H1 (cell line): ENCODE results near the gene REG1B. TPM values are rescaled to one million over a fixed set of nuclear protein-coding genes. Genes with fewer than 3 reads are reported as not detected.

Experiments
- CTCF ChIA-PET: fragments of 300-600 bp; sonication (Branson Sonifier 250); formaldehyde crosslinking; loops from one replicate; lab custom pipeline; 2021; ENCODE audit not compliant: partially characterized antibody; lab: Charles Lee
- POLR2A ChIA-PET: fragments of 300-600 bp; sonication (Branson Sonifier 250); formaldehyde crosslinking; loops from one replicate; lab custom pipeline; 2021; ENCODE audit warnings: inconsistent platforms; ENCODE audit not compliant: partially characterized antibody; lab: Charles Lee
- DNase-seq, 2 experiments: peaks; one replicate each; pipeline versions ENCODE4 v3.0.0 to v3.0.0-alpha.2; 2010 to 2022; ENCODE audit warnings: low spot score in 2 of 2, low read depth in 1 of 2, mixed read lengths in 1 of 2
- FAIRE-seq: peaks from 2 replicates; lab custom pipeline; 2011; peaks lifted over from hg19 to GRCh38; lab: Jason Lieb, UNC
- H2AFZ ChIP-seq: 2 replicates; pipeline ENCODE4 v1.8.1; 2012; ENCODE audit warnings: low read length, inconsistent platforms
- H2AK5ac ChIP-seq: 2 replicates; pipeline ENCODE4 v1.6.1; 2013; ENCODE audit warnings: low read depth, low read length
- H2BK120ac ChIP-seq: replicated peaks from 2 replicates; pipeline ENCODE3; 2013; ENCODE audit warnings: low read depth, low read length, inconsistent platforms
- H2BK12ac ChIP-seq: 2 replicates; pipeline ENCODE4 v1.6.1; 2013; ENCODE audit warnings: low read depth, low read length
- H2BK15ac ChIP-seq: 2 replicates; pipeline ENCODE4 v1.6.1; 2013; ENCODE audit warnings: low read length
- H2BK20ac ChIP-seq: 2 replicates; pipeline ENCODE4 v1.6.1; 2013; ENCODE audit warnings: low read length
- H2BK5ac ChIP-seq: 2 replicates; pipeline ENCODE4 v1.6.1; 2013; ENCODE audit warnings: low read depth, low read length
- H3K14ac ChIP-seq: 2 replicates; pipeline ENCODE4 v1.6.1; 2013; ENCODE audit warnings: inconsistent platforms; ENCODE audit not compliant: insufficient read length
- H3K18ac ChIP-seq: 2 replicates; pipeline ENCODE4 v1.6.1; 2013; ENCODE audit warnings: low read length; ENCODE audit errors: extremely low read depth
- H3K23ac ChIP-seq: 2 replicates; pipeline ENCODE4 v1.6.1; 2013; ENCODE audit warnings: inconsistent platforms; ENCODE audit not compliant: insufficient read length
- H3K23me2 ChIP-seq: 2 replicates; pipeline ENCODE4 v1.6.1; 2013; ENCODE audit warnings: low read depth, low read length
- H3K27ac ChIP-seq: 2 replicates; pipeline ENCODE4 v1.6.1; 2011; ENCODE audit warnings: low read depth, low read length, inconsistent platforms
- H3K27me3 ChIP-seq, 4 experiments: replicated peaks in 1 of 4; 1 replicate in 1 of 4; 2 replicates in 3 of 4; pipeline versions ENCODE4 v1.6.1 to v1.8.1; 2011 to 2013; ENCODE audit warnings: low read length in 3 of 4, mild to moderate bottlenecking in 3 of 4, inconsistent platforms in 2 of 4, mixed read lengths in 2 of 4, moderate library complexity in 1 of 4; ENCODE audit not compliant: control insufficient read depth in 3 of 4, insufficient read depth in 3 of 4; ENCODE audit errors: extremely low read depth in 1 of 4
- H3K36me3 ChIP-seq, 4 experiments: 2 replicates each; pipeline versions ENCODE4 v1.6.1 to v1.8.1; 2011 to 2013; ENCODE audit warnings: mild to moderate bottlenecking in 4 of 4, low read length in 3 of 4, moderate library complexity in 2 of 4, control low read depth in 1 of 4, inconsistent platforms in 1 of 4; ENCODE audit not compliant: insufficient read depth in 4 of 4, control insufficient read depth in 2 of 4
- H3K4ac ChIP-seq: replicated peaks from 2 replicates; pipeline ENCODE3; 2013; ENCODE audit warnings: low read length, low read depth, mixed read lengths, inconsistent platforms; ENCODE audit not compliant: insufficient read length
- H3K4me1 ChIP-seq, 4 experiments: replicated peaks in 1 of 4; 1 replicate in 1 of 4; 2 replicates in 3 of 4; pipeline versions ENCODE4 v1.6.1 to v1.8.1; 2011 to 2013; ENCODE audit warnings: low read length in 3 of 4, inconsistent platforms in 2 of 4, mixed read lengths in 1 of 4; ENCODE audit not compliant: insufficient read depth in 4 of 4, control insufficient read depth in 3 of 4
- H3K4me2 ChIP-seq, 2 experiments: 2 replicates each; pipeline versions ENCODE4 v1.6.1 to v1.8.1; 2011 to 2013; ENCODE audit warnings: low read depth in 2 of 2, low read length in 2 of 2, control low read depth in 1 of 2, inconsistent platforms in 1 of 2, mild to moderate bottlenecking in 1 of 2; ENCODE audit not compliant: insufficient read depth in 1 of 2
- H3K4me3 ChIP-seq, 4 experiments: fragments of 200-600, 300-600 bp in 1 of 4; sonication (generic), shearing (Covaris generic), sonication (Bioruptor Twin) in 1 of 4; 2 replicates each; pipeline versions ENCODE4 v1.5.1 to v1.8.1; 2011 to 2016; ENCODE audit warnings: low read length in 4 of 4, low read depth in 3 of 4, control low read depth in 2 of 4, inconsistent platforms in 2 of 4, mild to moderate bottlenecking in 2 of 4, mixed read lengths in 1 of 4, moderate library complexity in 1 of 4; ENCODE audit not compliant: insufficient read depth in 2 of 4; ENCODE audit errors: extremely low read depth in 1 of 4
- H3K56ac ChIP-seq: replicated peaks from 2 replicates; pipeline ENCODE3; 2013; ENCODE audit warnings: low read depth, mild to moderate bottlenecking, mixed read lengths, low read length, inconsistent platforms; ENCODE audit not compliant: insufficient read length
- H3K79me1 ChIP-seq: 2 replicates; pipeline ENCODE4 v1.6.1; 2013; ENCODE audit warnings: low read depth, low read length, control low read depth
- H3K79me2 ChIP-seq, 2 experiments: 2 replicates each; pipeline versions ENCODE4 v1.6.1 to v1.8.1; 2012 to 2013; ENCODE audit warnings: low read length in 2 of 2, mild to moderate bottlenecking in 2 of 2, inconsistent platforms in 1 of 2; ENCODE audit not compliant: insufficient read depth in 2 of 2, control insufficient read depth in 1 of 2
- H3K9ac ChIP-seq, 4 experiments: replicated peaks in 1 of 4; 1 replicate in 1 of 4; 2 replicates in 3 of 4; pipeline versions ENCODE4 v1.6.1 to v1.8.1; 2011 to 2013; ENCODE audit warnings: low read depth in 3 of 4, low read length in 3 of 4, control low read depth in 2 of 4, mild to moderate bottlenecking in 2 of 4, moderate library complexity in 2 of 4, inconsistent platforms in 1 of 4; ENCODE audit errors: extremely low read depth in 1 of 4
- H3K9me3 ChIP-seq, 2 experiments: 2 replicates each; pipeline versions ENCODE4 v1.6.1 to v1.8.1; 2012 to 2013; ENCODE audit warnings: mild to moderate bottlenecking in 2 of 2, moderate library complexity in 2 of 2, control low read depth in 1 of 2, inconsistent platforms in 1 of 2, low read depth in 1 of 2, low read length in 1 of 2, mixed read lengths in 1 of 2; ENCODE audit not compliant: insufficient read depth in 2 of 2
- H4K20me1 ChIP-seq, 2 experiments: replicated peaks in 1 of 2; 2 replicates each; pipeline versions ENCODE3 to v1.8.1; 2011 to 2013; ENCODE audit warnings: inconsistent platforms in 2 of 2, low read length in 2 of 2, mild to moderate bottlenecking in 1 of 2; ENCODE audit not compliant: insufficient read depth in 2 of 2, control insufficient read depth in 1 of 2
- H4K5ac ChIP-seq: 2 replicates; pipeline ENCODE4 v1.6.1; 2013; ENCODE audit warnings: low read length, low read depth, mixed read lengths, inconsistent platforms; ENCODE audit not compliant: insufficient read length
- H4K8ac ChIP-seq: 2 replicates; pipeline ENCODE4 v1.8.0; 2013; ENCODE audit warnings: mild to moderate bottlenecking, moderate library complexity, low read length, inconsistent platforms; ENCODE audit not compliant: insufficient read depth; ENCODE audit errors: extremely low read depth
- H4K91ac ChIP-seq: replicated peaks from 2 replicates; pipeline ENCODE3; 2013; ENCODE audit warnings: low read length, mixed read lengths, inconsistent platforms; ENCODE audit not compliant: insufficient read length
- ASH2L ChIP-seq: fragments of 200-600, 300-600 bp; sonication (generic); IDR thresholded peaks from one replicate; pipeline ENCODE4 v1.7.1; 2017; ENCODE audit warnings: low read length
- JUN ChIP-seq: IDR thresholded peaks from 2 replicates; pipeline ENCODE4 v1.6.1; 2011; ENCODE audit warnings: low read depth, mild to moderate bottlenecking, improper control_type of control experiment, low read length
- RAD21 ChIP-seq, 2 experiments: IDR thresholded peaks in 1 of 2; conservative IDR thresholded peaks in 1 of 2; 2 replicates each; pipeline ENCODE4 v1.6.1; 2011; ENCODE audit warnings: low read depth in 2 of 2, low read length in 2 of 2, improper control_type of control experiment in 1 of 2, inconsistent platforms in 1 of 2, mild to moderate bottlenecking in 1 of 2, moderate library complexity in 1 of 2
- WGBS, 2 experiments: shearing (Covaris generic) in 1 of 2; methylation state at CpG; one replicate each; pipeline versions ENCODE4 v1.1.6 to v1.1.7; 2013 to 2015; ENCODE audit warnings: low lambda C conversion rate in 2 of 2, mixed read lengths in 2 of 2, inconsistent platforms in 1 of 2, low coverage in 1 of 2, missing lambda C conversion rate in 1 of 2; ENCODE audit not compliant: insufficient replicate concordance in 2 of 2, insufficient coverage in 1 of 2, insufficient read length in 1 of 2; ENCODE audit errors: extremely low coverage in 1 of 2, missing lambda C conversion rate in 1 of 2; 5-methylcytosine and 5-hydroxymethylcytosine counted together
- polyA plus RNA-seq, 7 experiments: library from polyadenylated mRNA; depleted of rRNA in 3 of 7; stranded (reverse) in 5 of 7; unstranded in 2 of 7; fragments of >200 nt in 5 of 7; fragments of 200-250 nt in 2 of 7; gene quantifications; 1 replicate in 5 of 7; 2 replicates in 1 of 7; 4 replicates in 1 of 7; pipeline versions ENCODE4 v1.2.1 to v1.2.3, GENCODE V29; 2011 to 2013; ENCODE audit warnings: missing spikeins in 2 of 7, mixed read lengths in 2 of 7
- total RNA-seq: library from RNA; stranded (reverse); fragmentation: NEBNext Ultra II Directional; extraction: Animal tissue kit (Norgen Biotek cat#: 25700); gene quantifications from 2 replicates; pipeline ENCODE4 v1.2.1, GENCODE V29; 2021
- TF ChIP-seq, protein P1 (sequence below): IDR thresholded peaks from 2 replicates; pipeline ENCODE4 v1.6.1; 2012; ENCODE audit warnings: inconsistent platforms

REG1B gene
- total and polyA plus RNA-seq, 2 of the 8 experiments (the other 6 are each of a cell fraction or from before 2014, with no cell fraction given), result not detected

DNA sequence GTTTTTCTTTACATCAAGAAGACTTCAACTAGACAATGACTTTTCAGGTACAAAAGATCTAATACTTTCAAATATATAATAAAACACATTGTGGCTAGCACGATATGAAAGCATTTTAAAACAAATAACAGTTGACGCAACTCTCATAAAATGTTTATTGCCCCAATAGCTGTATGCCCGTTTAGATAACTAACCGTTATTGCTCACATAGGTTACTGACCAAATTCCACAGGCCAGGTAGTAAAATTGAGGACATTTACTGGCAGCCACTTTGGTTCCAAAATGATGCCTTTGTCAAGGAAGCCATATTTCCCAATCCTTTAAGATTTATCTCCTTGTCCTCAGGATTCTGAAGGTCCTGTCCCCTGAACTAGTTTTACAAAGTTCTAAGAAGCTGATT, 2.9 kb upstream of the REG1B start:
- no peaks in the 10 kb centered on the region for H3K4me1 ChIP-seq
- no peak overlapping the region for H3K4me2 ChIP-seq
- H3K23ac ChIP-seq, result no peak overlapping the region
- no peak for DNase-seq
- no peak overlapping the region for H3K18ac ChIP-seq
- 0 out of 4 replicates have a peak, but pooled peaks cover 0 to 2% of the 10 kb centered on the region in 2 experiments for H3K9me3 ChIP-seq
- H4K20me1 ChIP-seq, result no peaks in the 10 kb centered on the region
- H3K56ac ChIP-seq, result no peak overlapping the region
- H3K9ac ChIP-seq, result no peak overlapping the region
- no peaks in the 10 kb centered on the region for H3K79me1 ChIP-seq
- CTCF ChIA-PET, result interaction anchor here (1.1 to 1.7 kb wide), 2 partner anchors 50 to 63 kb away, joined by 3 to 6 read pairs; no protein-coding TSS in a partner anchor
- no peak overlapping the region for H2AK5ac ChIP-seq
- H3K79me2 ChIP-seq, result no peaks in the 10 kb centered on the region
- H2BK120ac ChIP-seq, result no peak overlapping the region
- H4K8ac ChIP-seq, result no peak overlapping the region
- no peak overlapping the region for H3K27ac ChIP-seq
- H2BK5ac ChIP-seq, result no peak overlapping the region
- no peak overlapping the region for H2BK15ac ChIP-seq
- H4K5ac ChIP-seq, result no peak overlapping the region
- no peak overlapping the region for H2AFZ ChIP-seq
- no peak overlapping the region for H2BK12ac ChIP-seq
- H3K23me2 ChIP-seq, result no peaks in the 10 kb centered on the region
- TF ChIP-seq, protein P1, sequence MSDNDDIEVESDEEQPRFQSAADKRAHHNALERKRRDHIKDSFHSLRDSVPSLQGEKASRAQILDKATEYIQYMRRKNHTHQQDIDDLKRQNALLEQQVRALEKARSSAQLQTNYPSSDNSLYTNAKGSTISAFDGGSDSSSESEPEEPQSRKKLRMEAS, result no peak
- no peak for TF ChIP-seq ASH2L
- no peak for TF ChIP-seq JUN
- TF ChIP-seq RAD21 (IDR thresholded peaks at IDR 0.05 in 1 of 2, conservative IDR thresholded peaks at IDR 0.05 in 1 of 2; ENCODE audit: low read depth in 2 of 2, low read length in 2 of 2), result no peak
- TF ChIP-seq, all 59 proteins: peak for 0
- no peak for FAIRE-seq
- no peak overlapping the region for H3K4me3 ChIP-seq
- no peak overlapping the region for H4K91ac ChIP-seq
- no peak overlapping the region for H3K4ac ChIP-seq
- H2BK20ac ChIP-seq, result no peak overlapping the region
- no peak overlapping the region for H3K14ac ChIP-seq
- no peaks in the 10 kb centered on the region for H3K27me3 ChIP-seq
- POLR2A ChIA-PET, result no interaction called here
- whole genome bisulfite sequencing, 2 experiments, result 99% methylated on average over 4 of the region's 4 CpGs; no CpG with 5 or more reads in 1 of the 2 experiments
- H3K36me3 ChIP-seq, result no peaks in the 10 kb centered on the region
